Measurements from ENCODE around the gene BCL2A1. TPM values are rescaled to one million over a fixed set of nuclear protein-coding genes. Genes with fewer than 3 reads are reported as not detected.

BCL2A1 gene
- total and polyA plus RNA-seq, 10 of the 15 experiments (the other 5 are each of a cell fraction or from before 2014, with no cell fraction given) = 181 to 570 (median 321) TPM

DNA sequence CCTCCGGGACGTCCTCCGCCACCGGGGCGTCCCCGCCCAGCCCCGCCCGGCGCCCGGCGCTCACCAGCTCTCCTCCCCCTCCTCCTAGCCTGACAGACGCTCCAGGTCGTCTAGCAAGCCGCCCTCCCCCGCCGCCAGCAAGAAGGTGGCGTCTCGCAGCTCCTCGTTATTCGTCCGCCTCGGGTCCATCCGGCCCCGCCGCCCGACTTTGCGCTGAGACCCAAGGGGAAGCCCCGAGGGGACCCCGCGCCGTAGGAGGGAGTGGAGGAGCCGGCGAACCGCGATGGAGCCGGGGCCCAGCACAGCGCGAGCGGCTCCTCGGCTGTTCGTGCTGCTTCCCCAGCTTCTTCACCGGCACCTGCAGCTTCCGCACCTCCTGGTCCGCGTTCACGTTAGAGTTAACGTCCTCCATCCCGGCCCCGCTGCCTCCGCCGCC lies 47.9 kb downstream of the BCL2A1 start (continued):
- TF ChIP-seq NFYB (IDR thresholded peaks at IDR 0.05; ENCODE audit: insufficient read depth, low read depth, low read length) (no peak), HCFC1 (IDR thresholded peaks at IDR 0.05; ENCODE audit: low read length) (no peak), SREBF1 (IDR thresholded peaks at IDR 0.05; ENCODE audit: low read length) (no peak), PBX3 (IDR thresholded peaks at IDR 0.05; ENCODE audit: insufficient replicate concordance, low read depth, low read length) (no peak), RB1 (IDR thresholded peaks at IDR 0.05; ENCODE audit: borderline replicate concordance) (no peak; the same call in 1 of the 2 replicates), MEF2B (IDR thresholded peaks at IDR 0.05; ENCODE audit: partially characterized antibody, poor library complexity, severe bottlenecking) (peak; percentile 6), ZBTB4 (CRISPR knock-in tag; IDR thresholded peaks at IDR 0.05) (no peak), ASH2L (IDR thresholded peaks at IDR 0.05; ENCODE audit: borderline replicate concordance, low read depth) (peak; percentile 55; the same call in 1 of the 2 replicates), POLR2A (IDR thresholded peaks at IDR 0.05; ENCODE audit: low read depth, low read length) (peak; percentile 62), CHD2 (IDR thresholded peaks at IDR 0.05; ENCODE audit: borderline replicate concordance, low read depth, low read length) (0 out of 2 replicates have a peak, but pooled peaks have one; percentile 42), LARP7 (IDR thresholded peaks at IDR 0.05) (peak; percentile 90), NR2F1 (conservative IDR thresholded peaks at IDR 0.05) (peak; percentile 15; the same call in 1 of the 2 replicates), IKZF2 (IDR thresholded peaks at IDR 0.05) (peak in 1 of 2 experiments; percentile 4; a peak in 1 of 4 replicates), POLR2AphosphoS5 (IDR thresholded peaks at IDR 0.05; ENCODE audit: low read length) (peak; percentile 51; the same call in 1 of the 2 replicates), HDGF (IDR thresholded peaks at IDR 0.05) (no peak), NFYA (IDR thresholded peaks at IDR 0.05; ENCODE audit: borderline replicate concordance, low read depth, low read length) (no peak), RAD21 (IDR thresholded peaks at IDR 0.05; ENCODE audit: insufficient read depth, low read depth, low read length) (no peak), SMC3 (IDR thresholded peaks at IDR 0.05; ENCODE audit: borderline replicate concordance, low read length) (no peak), RCOR1 (conservative IDR thresholded peaks at IDR 0.05; ENCODE audit: low read depth, low read length) (no peak), SRF (IDR thresholded peaks at IDR 0.05; ENCODE audit: low read depth in 2 of 2, low read length in 2 of 2) (0 out of 4 replicates have a peak, but pooled peaks of 1 of the 2 experiments have one; percentile 9), EED (IDR thresholded peaks at IDR 0.05; ENCODE audit: low read depth) (0 out of 2 replicates have a peak, but pooled peaks have one; percentile 14), ZNF207 (IDR thresholded peaks at IDR 0.05; ENCODE audit: borderline replicate concordance) (peak; percentile 87)
- TF ChIP-seq, protein P1, sequence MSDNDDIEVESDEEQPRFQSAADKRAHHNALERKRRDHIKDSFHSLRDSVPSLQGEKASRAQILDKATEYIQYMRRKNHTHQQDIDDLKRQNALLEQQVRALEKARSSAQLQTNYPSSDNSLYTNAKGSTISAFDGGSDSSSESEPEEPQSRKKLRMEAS (IDR thresholded peaks at IDR 0.05; ENCODE audit: low read depth, low read length) = 0 out of 2 replicates have a peak, but pooled peaks have one; percentile 48
- TF ChIP-seq, protein P2, sequence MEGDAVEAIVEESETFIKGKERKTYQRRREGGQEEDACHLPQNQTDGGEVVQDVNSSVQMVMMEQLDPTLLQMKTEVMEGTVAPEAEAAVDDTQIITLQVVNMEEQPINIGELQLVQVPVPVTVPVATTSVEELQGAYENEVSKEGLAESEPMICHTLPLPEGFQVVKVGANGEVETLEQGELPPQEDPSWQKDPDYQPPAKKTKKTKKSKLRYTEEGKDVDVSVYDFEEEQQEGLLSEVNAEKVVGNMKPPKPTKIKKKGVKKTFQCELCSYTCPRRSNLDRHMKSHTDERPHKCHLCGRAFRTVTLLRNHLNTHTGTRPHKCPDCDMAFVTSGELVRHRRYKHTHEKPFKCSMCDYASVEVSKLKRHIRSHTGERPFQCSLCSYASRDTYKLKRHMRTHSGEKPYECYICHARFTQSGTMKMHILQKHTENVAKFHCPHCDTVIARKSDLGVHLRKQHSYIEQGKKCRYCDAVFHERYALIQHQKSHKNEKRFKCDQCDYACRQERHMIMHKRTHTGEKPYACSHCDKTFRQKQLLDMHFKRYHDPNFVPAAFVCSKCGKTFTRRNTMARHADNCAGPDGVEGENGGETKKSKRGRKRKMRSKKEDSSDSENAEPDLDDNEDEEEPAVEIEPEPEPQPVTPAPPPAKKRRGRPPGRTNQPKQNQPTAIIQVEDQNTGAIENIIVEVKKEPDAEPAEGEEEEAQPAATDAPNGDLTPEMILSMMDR (IDR thresholded peaks at IDR 0.05 in 2 of 3, conservative IDR thresholded peaks at IDR 0.05 in 1 of 3; ENCODE audit: control insufficient read depth in 2 of 3, extremely low read depth in 1 of 3, insufficient read depth in 1 of 3, low read depth in 3 of 3, low read length in 3 of 3) = no peak
- TF ChIP-seq, protein P3, sequence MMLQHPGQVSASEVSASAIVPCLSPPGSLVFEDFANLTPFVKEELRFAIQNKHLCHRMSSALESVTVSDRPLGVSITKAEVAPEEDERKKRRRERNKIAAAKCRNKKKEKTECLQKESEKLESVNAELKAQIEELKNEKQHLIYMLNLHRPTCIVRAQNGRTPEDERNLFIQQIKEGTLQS (IDR thresholded peaks at IDR 0.05; ENCODE audit: borderline replicate concordance, extremely low read depth, low read depth, low read length) = no peak

Measured in GM12878 (cell line).